ENCODE measurements around the gene MED7.

- TF ChIP-seq NFIC (IDR thresholded peaks at IDR 0.05; ENCODE audit: low read depth, low read length) (no peak), RFX5 (IDR thresholded peaks at IDR 0.05; ENCODE audit: low read depth, low read length) (no peak), DPF2 (IDR thresholded peaks at IDR 0.05) (no peak), POLR2A (IDR thresholded peaks at IDR 0.05; ENCODE audit: low read depth, low read length) (no peak), EP300 (IDR thresholded peaks at IDR 0.05; ENCODE audit: borderline replicate concordance in 1 of 2, control insufficient read depth in 1 of 2, low read depth in 2 of 2, low read length in 2 of 2) (no peak), TCF3 (IDR thresholded peaks at IDR 0.05; ENCODE audit: borderline replicate concordance, insufficient read depth, low read depth, low read length) (no peak)
These were observed 10.4 kb downstream of the MED7 start for GRCh38 chr5:157132281-157132612.

All from GM12878 (cell line).